Panc1 (cell line): ENCODE data around the gene MEMO1. TPM values are rescaled to one million over a fixed set of nuclear protein-coding genes. Genes with fewer than 3 reads are reported as not detected.
"Not testable (repeated sequence)": the region's sequence is repeated elsewhere in the genome, so short reads cannot be mapped to it uniquely, and the experiment has no call there.

Experiments used
- ATAC-seq: fragments of 200-7000 bp; cut with Tn5 transposase; 2 replicates; pipeline ENCODE4 v1.9.1; 2020; ENCODE audit warnings: mild to moderate bottlenecking, moderate library complexity
- BruUV-seq: library from RNA; stranded (reverse); fragments of 400-500 nt; replicated peaks from 2 replicates; lab custom pipeline; 2021; lab: Mats Ljungman, UMichigan
- CTCF ChIA-PET: fragments of 300-600 bp; sonication (Branson Sonifier 250); formaldehyde crosslinking; loops from one replicate; lab custom pipeline; 2022; ENCODE audit warnings: antibody characterized with exemption; lab: Charles Lee
- POLR2A ChIA-PET: fragments of 300-600 bp; sonication (Branson Sonifier 250); formaldehyde crosslinking; loops from one replicate; lab custom pipeline; 2022; ENCODE audit warnings: antibody characterized with exemption; lab: Charles Lee
- DNase-seq: peaks from one replicate; pipeline ENCODE4 v3.0.0-alpha.2; 2010; ENCODE audit warnings: low read depth, low spot score
- H3K27ac ChIP-seq: 2 replicates; pipeline ENCODE4 v1.5.1; 2011; ENCODE audit warnings: mild to moderate bottlenecking, low read length, inconsistent platforms
- H3K27me3 ChIP-seq: fragments of 200-500 bp; sonication (Bioruptor generic); 2 replicates; pipeline ENCODE4 v1.6.0; 2014; ENCODE audit warnings: low read length, inconsistent platforms; ENCODE audit not compliant: control insufficient read depth, insufficient read depth
- H3K36me3 ChIP-seq: fragments of 200-500 bp; sonication (Bioruptor generic); 2 replicates; pipeline ENCODE4 v1.5.1; 2014; ENCODE audit warnings: inconsistent platforms, mild to moderate bottlenecking, low read length, moderate library complexity; ENCODE audit not compliant: control insufficient read depth, insufficient read depth
- H3K4me1 ChIP-seq: 2 replicates; pipeline ENCODE4 v1.5.1; 2011; ENCODE audit warnings: inconsistent platforms, mild to moderate bottlenecking, low read length, moderate library complexity; ENCODE audit not compliant: control insufficient read depth, insufficient read depth
- H3K4me3 ChIP-seq, 2 experiments: 2 replicates each; pipeline ENCODE4 v1.5.1; 2011 to 2012; ENCODE audit warnings: low read depth in 2 of 2, low read length in 2 of 2, mild to moderate bottlenecking in 2 of 2, inconsistent platforms in 1 of 2, moderate library complexity in 1 of 2
- H3K9me3 ChIP-seq: fragments of 200-500 bp; sonication (Bioruptor generic); 2 replicates; pipeline ENCODE4 v1.5.1; 2014; ENCODE audit warnings: low read depth, mild to moderate bottlenecking, inconsistent platforms, low read length, moderate library complexity; ENCODE audit not compliant: control insufficient read depth, insufficient read depth
- POLR2AphosphoS5 ChIP-seq: IDR thresholded peaks from 2 replicates; pipeline ENCODE4 v1.6.1; 2012; ENCODE audit warnings: mild to moderate bottlenecking, low read depth, low read length, moderate library complexity
- SIN3A ChIP-seq: IDR thresholded peaks from 2 replicates; pipeline ENCODE4 v1.6.1; 2012; ENCODE audit warnings: low read depth, mild to moderate bottlenecking, low read length, moderate library complexity, borderline replicate concordance; ENCODE audit not compliant: insufficient read depth
- TCF7L2 ChIP-seq: IDR thresholded peaks from 2 replicates; pipeline ENCODE4 v1.6.1; 2011; ENCODE audit warnings: mild to moderate bottlenecking, low read depth, low read length, inconsistent platforms
- in situ Hi-C: cut with HindIII; loops from 2 replicates; pipeline ENCODE4 v1.10.0; 2016; ENCODE audit warnings: low sequenced_read_pairs, low pct_unique_long_range_greater_than_20kb
- intact Hi-C: fragments of 100-400 bp; cut with micrococcal nuclease; formaldehyde crosslinking; loops from one replicate; pipeline ENCODE4 v1.10.0; 2022; ENCODE audit not compliant: unreplicated experiment
- total RNA-seq: library from RNA; stranded (reverse); gene quantifications from one replicate; pipeline ENCODE4 v1.2.1, GENCODE V29; 2021; ENCODE audit not compliant: unreplicated experiment
- TF ChIP-seq, protein P1 (sequence below): fragments of 450-650 bp; IDR thresholded peaks from 2 replicates; pipeline ENCODE4 v1.5.1; 2017; ENCODE audit warnings: mild to moderate bottlenecking
- TF ChIP-seq, protein P2 (sequence below), 2 experiments: IDR thresholded peaks; 2 replicates each; pipeline ENCODE4 v1.6.1; 2011 to 2012; ENCODE audit warnings: low read depth in 2 of 2, control low read depth in 1 of 2, low read length in 1 of 2, mild to moderate bottlenecking in 1 of 2, moderate library complexity in 1 of 2; ENCODE audit not compliant: insufficient read depth in 1 of 2

Gene MEMO1
- total RNA-seq, 1 experiment from 2014 or later, result 60.8 TPM

DNA sequence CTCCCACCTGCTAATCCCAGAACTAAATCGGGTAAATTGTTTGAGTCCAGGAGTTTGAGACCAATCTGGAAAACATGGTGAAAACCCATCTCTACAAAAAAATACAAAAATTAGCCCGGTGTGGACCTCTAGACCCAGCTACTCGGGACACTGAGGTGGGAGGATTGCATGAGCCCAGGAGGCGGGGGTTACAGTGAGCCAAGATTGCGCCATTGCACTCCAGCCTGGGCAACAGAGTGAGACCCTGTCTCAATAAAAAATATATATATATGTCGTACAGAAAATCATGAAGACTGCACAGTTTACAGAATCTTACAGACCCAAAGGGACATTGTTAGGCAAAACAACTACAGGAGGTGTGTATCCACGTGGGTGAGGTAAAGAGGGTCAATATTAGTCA, 32.8 kb upstream of the MEMO1 start:
- H3K27me3 ChIP-seq, result no peaks in the 10 kb centered on the region
- intact Hi-C loops, result no loop called here
- H3K9me3 ChIP-seq, result no peaks in the 10 kb centered on the region
- TF ChIP-seq, protein P1, sequence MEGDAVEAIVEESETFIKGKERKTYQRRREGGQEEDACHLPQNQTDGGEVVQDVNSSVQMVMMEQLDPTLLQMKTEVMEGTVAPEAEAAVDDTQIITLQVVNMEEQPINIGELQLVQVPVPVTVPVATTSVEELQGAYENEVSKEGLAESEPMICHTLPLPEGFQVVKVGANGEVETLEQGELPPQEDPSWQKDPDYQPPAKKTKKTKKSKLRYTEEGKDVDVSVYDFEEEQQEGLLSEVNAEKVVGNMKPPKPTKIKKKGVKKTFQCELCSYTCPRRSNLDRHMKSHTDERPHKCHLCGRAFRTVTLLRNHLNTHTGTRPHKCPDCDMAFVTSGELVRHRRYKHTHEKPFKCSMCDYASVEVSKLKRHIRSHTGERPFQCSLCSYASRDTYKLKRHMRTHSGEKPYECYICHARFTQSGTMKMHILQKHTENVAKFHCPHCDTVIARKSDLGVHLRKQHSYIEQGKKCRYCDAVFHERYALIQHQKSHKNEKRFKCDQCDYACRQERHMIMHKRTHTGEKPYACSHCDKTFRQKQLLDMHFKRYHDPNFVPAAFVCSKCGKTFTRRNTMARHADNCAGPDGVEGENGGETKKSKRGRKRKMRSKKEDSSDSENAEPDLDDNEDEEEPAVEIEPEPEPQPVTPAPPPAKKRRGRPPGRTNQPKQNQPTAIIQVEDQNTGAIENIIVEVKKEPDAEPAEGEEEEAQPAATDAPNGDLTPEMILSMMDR, result no peak
- TF ChIP-seq TCF7L2, result no peak
- TF ChIP-seq, protein P2, sequence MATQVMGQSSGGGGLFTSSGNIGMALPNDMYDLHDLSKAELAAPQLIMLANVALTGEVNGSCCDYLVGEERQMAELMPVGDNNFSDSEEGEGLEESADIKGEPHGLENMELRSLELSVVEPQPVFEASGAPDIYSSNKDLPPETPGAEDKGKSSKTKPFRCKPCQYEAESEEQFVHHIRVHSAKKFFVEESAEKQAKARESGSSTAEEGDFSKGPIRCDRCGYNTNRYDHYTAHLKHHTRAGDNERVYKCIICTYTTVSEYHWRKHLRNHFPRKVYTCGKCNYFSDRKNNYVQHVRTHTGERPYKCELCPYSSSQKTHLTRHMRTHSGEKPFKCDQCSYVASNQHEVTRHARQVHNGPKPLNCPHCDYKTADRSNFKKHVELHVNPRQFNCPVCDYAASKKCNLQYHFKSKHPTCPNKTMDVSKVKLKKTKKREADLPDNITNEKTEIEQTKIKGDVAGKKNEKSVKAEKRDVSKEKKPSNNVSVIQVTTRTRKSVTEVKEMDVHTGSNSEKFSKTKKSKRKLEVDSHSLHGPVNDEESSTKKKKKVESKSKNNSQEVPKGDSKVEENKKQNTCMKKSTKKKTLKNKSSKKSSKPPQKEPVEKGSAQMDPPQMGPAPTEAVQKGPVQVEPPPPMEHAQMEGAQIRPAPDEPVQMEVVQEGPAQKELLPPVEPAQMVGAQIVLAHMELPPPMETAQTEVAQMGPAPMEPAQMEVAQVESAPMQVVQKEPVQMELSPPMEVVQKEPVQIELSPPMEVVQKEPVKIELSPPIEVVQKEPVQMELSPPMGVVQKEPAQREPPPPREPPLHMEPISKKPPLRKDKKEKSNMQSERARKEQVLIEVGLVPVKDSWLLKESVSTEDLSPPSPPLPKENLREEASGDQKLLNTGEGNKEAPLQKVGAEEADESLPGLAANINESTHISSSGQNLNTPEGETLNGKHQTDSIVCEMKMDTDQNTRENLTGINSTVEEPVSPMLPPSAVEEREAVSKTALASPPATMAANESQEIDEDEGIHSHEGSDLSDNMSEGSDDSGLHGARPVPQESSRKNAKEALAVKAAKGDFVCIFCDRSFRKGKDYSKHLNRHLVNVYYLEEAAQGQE (IDR thresholded peaks at IDR 0.05; ENCODE audit: insufficient read depth in 1 of 2, low read depth in 2 of 2, low read length in 1 of 2), result no peak
- no peak for TF ChIP-seq POLR2AphosphoS5
- TF ChIP-seq SIN3A, result no peak
- ATAC-seq (no peak), DNase-seq (no peak)
- ChIA-PET POLR2A (no interaction called here), CTCF (no interaction called here)
- peaks cover 5% of the 10 kb centered on the region; the same call in 1 of the 2 replicates for H3K4me1 ChIP-seq
- no peaks in the 10 kb centered on the region; the same call in 1 of the 2 replicates for H3K36me3 ChIP-seq
- in situ Hi-C loops, result no loop called here
- H3K4me3 ChIP-seq, result no peak overlapping the region
- H3K27ac ChIP-seq, result no peak overlapping the region
- no TSS peak for BruUV-seq

DNA sequence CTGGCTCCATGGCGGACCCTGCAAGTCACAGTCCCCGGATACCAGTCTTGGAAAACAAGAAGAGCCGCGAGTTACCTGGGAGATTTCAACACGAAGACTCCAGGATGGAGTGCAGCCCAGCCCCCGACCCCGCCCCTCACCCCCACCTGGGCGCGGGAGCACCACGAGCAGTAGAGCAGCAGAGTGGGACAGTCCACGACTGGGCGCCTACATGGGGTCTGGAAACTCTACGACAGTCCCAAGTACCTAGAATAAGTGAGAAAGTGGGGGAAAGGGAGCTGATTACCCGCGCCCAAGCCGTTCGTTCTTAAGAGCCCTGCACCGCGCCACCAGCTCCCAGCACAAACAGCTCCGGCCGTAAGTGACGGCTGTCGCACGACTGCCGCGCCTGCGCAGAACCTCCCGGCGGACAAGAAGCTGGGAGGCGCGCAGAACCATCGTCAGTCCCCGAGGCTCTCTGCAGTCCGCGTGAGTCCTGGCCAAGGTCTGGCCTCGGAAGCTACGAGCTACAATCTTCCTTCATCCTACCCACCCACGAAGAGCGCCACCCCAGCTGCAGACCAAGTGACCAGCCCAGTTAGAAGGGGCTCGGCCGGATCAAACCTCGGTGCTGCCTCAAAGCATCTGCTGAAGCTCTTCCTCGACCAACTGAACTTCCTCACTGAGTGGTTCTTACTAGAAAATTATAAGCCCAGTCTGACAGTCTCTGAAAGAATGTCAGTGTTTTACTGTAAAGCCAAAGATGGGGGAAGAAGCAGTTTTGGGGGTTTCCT, 28.8 kb upstream of the MEMO1 start, which contains the start of gene DPY30:
DPY30 (minus strand) TSS at position 359 of the 773 bp plus-strand sequence; CDS start at position 10, 349 bp downstream.
- Histone ChIP-seq H3K4me1 (peaks cover 5% of the 10 kb centered on the region; the same call in 1 of the 2 replicates), H3K4me3 (peak within 1 kb of the TSS; percentile 79 to 98), H3K27ac (peak within 1 kb of the TSS; percentile 95), H3K27me3 (no peaks in the 10 kb centered on the region), H3K9me3 (no peaks in the 10 kb centered on the region), H3K36me3 (no peaks in the 10 kb centered on the region; the same call in 1 of the 2 replicates)
- no TSS peak for BruUV-seq
- CTCF ChIA-PET, result interaction anchor here (1.3 kb wide), 1 partner anchor 24 kb away, joined by 11 read pairs; the partner anchor contains the start of gene SPAST
- intact Hi-C loops (no loop called here), in situ Hi-C loops (no loop called here)
- POLR2A ChIA-PET, result interaction anchor here (0.5 to 1.1 kb wide), 9 partner anchors 22 to 239 kb away, joined by 3 to 13 read pairs (median 4); partner anchors contain the start of gene SLC30A6
- ATAC-seq, result peak; percentile 97
- peak; percentile 70 for DNase-seq
- TF ChIP-seq SIN3A, result peak; percentile 57; the same call in 1 of the 2 replicates
- TF ChIP-seq POLR2AphosphoS5, result peak; percentile 99
- TF ChIP-seq, protein P2 (IDR thresholded peaks at IDR 0.05; ENCODE audit: insufficient read depth in 1 of 2, low read depth in 2 of 2, low read length in 1 of 2), result 0 out of 4 replicates have a peak, but pooled peaks of 1 of the 2 experiments have one; percentile 59
- TF ChIP-seq, protein P1, result no peak

DNA sequence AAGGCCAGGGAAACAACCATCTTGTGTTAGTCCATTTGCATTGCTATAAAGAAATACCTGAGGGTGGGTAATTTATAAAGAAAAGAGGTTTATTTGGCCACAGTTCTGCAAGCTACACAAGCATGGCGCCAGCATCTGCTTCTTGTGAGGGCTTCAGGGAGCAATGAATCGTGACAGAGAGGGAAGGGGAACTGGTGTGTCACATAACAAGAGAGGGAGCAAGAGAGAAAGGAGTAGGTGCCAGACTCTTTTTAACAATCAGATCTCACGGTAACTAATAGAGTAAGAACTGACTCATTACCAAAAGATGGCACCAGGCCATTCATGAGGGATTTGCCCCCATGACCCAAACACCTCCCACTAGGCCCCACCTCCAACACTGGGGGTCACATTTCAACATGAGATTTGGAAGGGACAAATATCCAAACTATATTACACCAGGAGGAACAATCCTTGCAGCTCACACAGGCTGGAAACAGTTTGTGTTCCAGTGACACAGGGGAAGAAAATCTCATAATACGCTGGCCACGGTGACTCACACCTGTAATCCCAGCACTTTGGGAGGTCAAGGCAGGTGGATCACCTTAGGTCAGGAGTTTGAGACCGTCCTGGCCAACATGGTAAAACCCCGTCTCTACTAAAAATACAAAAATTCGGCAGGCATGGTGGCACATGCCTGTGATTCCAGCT, 23.5 kb upstream of the MEMO1 start:
- H3K9me3 ChIP-seq, DNase-seq, H3K27ac ChIP-seq, H3K4me3 ChIP-seq, H3K36me3 ChIP-seq, H3K27me3 ChIP-seq, H3K4me1 ChIP-seq, CTCF ChIA-PET, BruUV-seq, ATAC-seq, intact Hi-C loops, in situ Hi-C loops: not testable (repeated sequence)
- POLR2A ChIA-PET, result interaction anchor here (0.7 kb wide), 1 partner anchor 632 kb away, joined by 3 read pairs; no protein-coding TSS in a partner anchor
